Neural cell (in vitro differentiated cells): Measurements from ENCODE around the gene C16orf86. TPM values are rescaled to one million over a fixed set of nuclear protein-coding genes. Genes with fewer than 3 reads are reported as not detected.

Experiments
- H2AFZ ChIP-seq: fragments of 200-600, 300-800 bp; sonication (generic), shearing (Covaris generic); 2 replicates; pipeline ENCODE4 v1.6.0; 2014; ENCODE audit warnings: low read depth, mild to moderate bottlenecking, antibody characterized with exemption, low read length, moderate library complexity
- H3F3A ChIP-seq: fragments of 200-600 bp; shearing (Covaris generic); 2 replicates; pipeline ENCODE4 v1.6.1; 2016; ENCODE audit warnings: mild to moderate bottlenecking, moderate library complexity, mixed read lengths, antibody characterized with exemption, low read length; ENCODE audit not compliant: insufficient read depth, poor library complexity, severe bottlenecking
- H3K27ac ChIP-seq: fragments of 200-600, 300-800 bp; sonication (generic), shearing (Covaris generic); 2 replicates; pipeline ENCODE4 v1.5.1; 2014; ENCODE audit warnings: mild to moderate bottlenecking, low read length, moderate library complexity
- H3K27me3 ChIP-seq: fragments of 300-800, 200-600 bp; sonication (generic), shearing (Covaris generic); 2 replicates; pipeline ENCODE4 v1.6.0; 2014; ENCODE audit warnings: mild to moderate bottlenecking, low read depth, low read length, moderate library complexity; ENCODE audit not compliant: insufficient read depth
- H3K36me3 ChIP-seq: fragments of 300-800, 200-600 bp; sonication (generic), shearing (Covaris generic); 2 replicates; pipeline ENCODE4 v1.5.1; 2014; ENCODE audit warnings: mild to moderate bottlenecking, antibody characterized with exemption, low read length, moderate library complexity; ENCODE audit not compliant: insufficient read depth
- H3K4me2 ChIP-seq: fragments of 300-800, 200-600 bp; sonication (generic), shearing (Covaris generic); 2 replicates; pipeline ENCODE4 v1.6.0; 2014; ENCODE audit warnings: mild to moderate bottlenecking, low read length
- H3K4me3 ChIP-seq: fragments of 300-800, 200-600 bp; sonication (generic), shearing (Covaris generic); 2 replicates; pipeline ENCODE4 v1.5.1; 2014; ENCODE audit warnings: mild to moderate bottlenecking, low read length, moderate library complexity
- H3K79me2 ChIP-seq: fragments of 200-600 bp; shearing (Covaris generic); replicated peaks from 2 replicates; pipeline ENCODE4 v1.6.0; 2014; ENCODE audit warnings: mild to moderate bottlenecking, low read length, moderate library complexity; ENCODE audit not compliant: insufficient read depth
- H3K9ac ChIP-seq: fragments of 300-800, 200-600 bp; sonication (generic), shearing (Covaris generic); 2 replicates; pipeline ENCODE4 v1.6.1; 2016; ENCODE audit warnings: mild to moderate bottlenecking, low read length, mixed read lengths
- H3K9me2 ChIP-seq: fragments of 200-600 bp; shearing (Covaris generic); 2 replicates; pipeline ENCODE4 v1.6.1; 2016; ENCODE audit warnings: mild to moderate bottlenecking, low read length, mixed read lengths; ENCODE audit not compliant: insufficient read depth
- H3K9me3 ChIP-seq: fragments of 200-600, 300-800 bp; sonication (generic), shearing (Covaris generic); 2 replicates; pipeline ENCODE4 v1.6.1; 2016; ENCODE audit warnings: mild to moderate bottlenecking, mixed run types, low read length, moderate library complexity, mixed read lengths
- H4K20me1 ChIP-seq: fragments of 200-600 bp; shearing (Covaris generic); 2 replicates; pipeline ENCODE4 v1.6.1; 2016; ENCODE audit warnings: mild to moderate bottlenecking, mixed run types; ENCODE audit not compliant: insufficient read depth
- EP300 ChIP-seq: fragments of 450-650 bp; conservative IDR thresholded peaks from 2 replicates; pipeline ENCODE4 v1.6.1; 2014; ENCODE audit warnings: antibody characterized with exemption, mild to moderate bottlenecking, moderate library complexity; ENCODE audit not compliant: poor library complexity, severe bottlenecking
- EZH2 ChIP-seq: fragments of 200-600, 300-800 bp; shearing (Covaris generic), sonication (generic); IDR thresholded peaks from 2 replicates; pipeline ENCODE4 v1.6.1; 2014; ENCODE audit warnings: antibody characterized with exemption, low read length, borderline replicate concordance, mild to moderate bottlenecking; ENCODE audit not compliant: insufficient read depth, poor library complexity, severe bottlenecking
- MXI1 ChIP-seq: fragments of 450-650 bp; conservative IDR thresholded peaks from 2 replicates; pipeline ENCODE4 v1.6.1; 2014; ENCODE audit warnings: antibody characterized with exemption, mild to moderate bottlenecking; ENCODE audit not compliant: poor library complexity, severe bottlenecking
- POLR2AphosphoS5 ChIP-seq: IDR thresholded peaks from 2 replicates; pipeline ENCODE4 v1.6.1; 2012
- RAD21 ChIP-seq: fragments of 450-650 bp; conservative IDR thresholded peaks from 2 replicates; pipeline ENCODE4 v1.6.1; 2014; ENCODE audit warnings: antibody characterized with exemption, mild to moderate bottlenecking, moderate library complexity
- SMC3 ChIP-seq: fragments of 450-650 bp; conservative IDR thresholded peaks from 2 replicates; pipeline ENCODE4 v1.6.1; 2014; ENCODE audit warnings: antibody characterized with exemption, mild to moderate bottlenecking, moderate library complexity; ENCODE audit not compliant: poor library complexity
- TAF1 ChIP-seq: IDR thresholded peaks from 2 replicates; pipeline ENCODE4 v1.6.1; 2012; ENCODE audit warnings: low read depth
- polyA plus RNA-seq: library from polyadenylated mRNA; depleted of rRNA; stranded (reverse); fragments of >200 nt; gene quantifications from 2 replicates; pipeline ENCODE4 v1.2.3, GENCODE V29; 2014
- TF ChIP-seq, protein P1 (sequence below): IDR thresholded peaks from 2 replicates; pipeline ENCODE4 v1.6.1; 2012; ENCODE audit warnings: borderline replicate concordance
- TF ChIP-seq, protein P2 (sequence below): fragments of 450-650 bp; IDR thresholded peaks from 2 replicates; pipeline ENCODE4 v1.5.1; 2014; ENCODE audit warnings: antibody characterized with exemption, mild to moderate bottlenecking, moderate library complexity; ENCODE audit not compliant: poor library complexity, severe bottlenecking

C16orf86 gene
- polyA plus RNA-seq, 1 donor from 2014 or later = 2.4 TPM

DNA sequence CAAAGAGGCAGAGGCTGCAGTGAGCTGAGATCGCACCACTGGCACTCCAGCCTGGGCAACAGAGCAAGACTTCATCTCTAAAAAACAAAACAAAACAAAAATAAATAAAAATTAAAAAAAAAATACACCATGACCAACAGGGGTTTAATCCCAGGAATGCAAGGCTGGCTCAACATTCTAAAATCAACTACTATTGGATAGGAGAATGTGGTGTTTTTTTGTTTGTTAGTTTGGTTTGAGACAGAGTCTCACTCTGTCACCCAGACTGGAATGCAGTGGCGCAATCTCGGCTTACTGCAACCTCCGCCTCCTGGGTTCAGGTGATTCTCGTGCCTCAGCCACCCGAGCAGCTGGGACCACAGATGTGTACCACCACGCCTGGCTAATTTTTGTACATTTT lies 32.7 kb downstream of the C16orf86 start:
- Histone ChIP-seq H3K9me2 (no peaks in the 10 kb centered on the region), H2AFZ (no peak overlapping the region), H3K4me3 (no peak overlapping the region), H3K9me3 (no peaks in the 10 kb centered on the region), H3K9ac (no peak overlapping the region), H3K27me3 (no peaks in the 10 kb centered on the region), H3K79me2 (peaks cover 12% of the 10 kb centered on the region), H3F3A (no peaks in the 10 kb centered on the region), H3K27ac (no peak overlapping the region), H3K36me3 (no peaks in the 10 kb centered on the region), H3K4me2 (no peak overlapping the region), H4K20me1 (peaks cover 8% of the 10 kb centered on the region)
- TF ChIP-seq EZH2 = no peak
- no peak for TF ChIP-seq SMC3
- no peak for TF ChIP-seq MXI1
- TF ChIP-seq RAD21 = no peak

- peaks cover 28% of the 10 kb centered on the region for H3K79me2 ChIP-seq
- H3K9me3 ChIP-seq = no peaks in the 10 kb centered on the region
- H3F3A ChIP-seq = no peaks in the 10 kb centered on the region
- H3K9me2 ChIP-seq = no peaks in the 10 kb centered on the region
- H3K36me3 ChIP-seq = no peaks in the 10 kb centered on the region
- H3K27me3 ChIP-seq = no peaks in the 10 kb centered on the region
- peak; percentile 74 for TF ChIP-seq EP300
- TF ChIP-seq, protein P1, sequence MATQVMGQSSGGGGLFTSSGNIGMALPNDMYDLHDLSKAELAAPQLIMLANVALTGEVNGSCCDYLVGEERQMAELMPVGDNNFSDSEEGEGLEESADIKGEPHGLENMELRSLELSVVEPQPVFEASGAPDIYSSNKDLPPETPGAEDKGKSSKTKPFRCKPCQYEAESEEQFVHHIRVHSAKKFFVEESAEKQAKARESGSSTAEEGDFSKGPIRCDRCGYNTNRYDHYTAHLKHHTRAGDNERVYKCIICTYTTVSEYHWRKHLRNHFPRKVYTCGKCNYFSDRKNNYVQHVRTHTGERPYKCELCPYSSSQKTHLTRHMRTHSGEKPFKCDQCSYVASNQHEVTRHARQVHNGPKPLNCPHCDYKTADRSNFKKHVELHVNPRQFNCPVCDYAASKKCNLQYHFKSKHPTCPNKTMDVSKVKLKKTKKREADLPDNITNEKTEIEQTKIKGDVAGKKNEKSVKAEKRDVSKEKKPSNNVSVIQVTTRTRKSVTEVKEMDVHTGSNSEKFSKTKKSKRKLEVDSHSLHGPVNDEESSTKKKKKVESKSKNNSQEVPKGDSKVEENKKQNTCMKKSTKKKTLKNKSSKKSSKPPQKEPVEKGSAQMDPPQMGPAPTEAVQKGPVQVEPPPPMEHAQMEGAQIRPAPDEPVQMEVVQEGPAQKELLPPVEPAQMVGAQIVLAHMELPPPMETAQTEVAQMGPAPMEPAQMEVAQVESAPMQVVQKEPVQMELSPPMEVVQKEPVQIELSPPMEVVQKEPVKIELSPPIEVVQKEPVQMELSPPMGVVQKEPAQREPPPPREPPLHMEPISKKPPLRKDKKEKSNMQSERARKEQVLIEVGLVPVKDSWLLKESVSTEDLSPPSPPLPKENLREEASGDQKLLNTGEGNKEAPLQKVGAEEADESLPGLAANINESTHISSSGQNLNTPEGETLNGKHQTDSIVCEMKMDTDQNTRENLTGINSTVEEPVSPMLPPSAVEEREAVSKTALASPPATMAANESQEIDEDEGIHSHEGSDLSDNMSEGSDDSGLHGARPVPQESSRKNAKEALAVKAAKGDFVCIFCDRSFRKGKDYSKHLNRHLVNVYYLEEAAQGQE = no peak
- peak; percentile 91 for TF ChIP-seq POLR2AphosphoS5
- H2AFZ ChIP-seq = no peak overlapping the region
- H3K9ac ChIP-seq = no peak overlapping the region
- H4K20me1 ChIP-seq = peaks cover 12% of the 10 kb centered on the region
- H3K27ac ChIP-seq = no peak overlapping the region
- H3K4me3 ChIP-seq = no peak overlapping the region
- H3K4me2 ChIP-seq = no peak overlapping the region
Observed at GRCh38 chr16:67701420-67701819, 34.8 kb downstream of the C16orf86 start.

- Histone ChIP-seq H3K27ac (no peak overlapping the region), H3K4me3 (no peak overlapping the region), H4K20me1 (peaks cover 12% of the 10 kb centered on the region), H3K9ac (no peak overlapping the region), H2AFZ (no peak overlapping the region), H3F3A (no peaks in the 10 kb centered on the region), H3K9me3 (no peaks in the 10 kb centered on the region), H3K27me3 (no peaks in the 10 kb centered on the region), H3K79me2 (peaks cover 28% of the 10 kb centered on the region), H3K4me2 (no peak overlapping the region), H3K9me2 (no peaks in the 10 kb centered on the region), H3K36me3 (no peaks in the 10 kb centered on the region)
- no peak for TF ChIP-seq MXI1
- TF ChIP-seq SMC3 = no peak
- TF ChIP-seq, protein P2, sequence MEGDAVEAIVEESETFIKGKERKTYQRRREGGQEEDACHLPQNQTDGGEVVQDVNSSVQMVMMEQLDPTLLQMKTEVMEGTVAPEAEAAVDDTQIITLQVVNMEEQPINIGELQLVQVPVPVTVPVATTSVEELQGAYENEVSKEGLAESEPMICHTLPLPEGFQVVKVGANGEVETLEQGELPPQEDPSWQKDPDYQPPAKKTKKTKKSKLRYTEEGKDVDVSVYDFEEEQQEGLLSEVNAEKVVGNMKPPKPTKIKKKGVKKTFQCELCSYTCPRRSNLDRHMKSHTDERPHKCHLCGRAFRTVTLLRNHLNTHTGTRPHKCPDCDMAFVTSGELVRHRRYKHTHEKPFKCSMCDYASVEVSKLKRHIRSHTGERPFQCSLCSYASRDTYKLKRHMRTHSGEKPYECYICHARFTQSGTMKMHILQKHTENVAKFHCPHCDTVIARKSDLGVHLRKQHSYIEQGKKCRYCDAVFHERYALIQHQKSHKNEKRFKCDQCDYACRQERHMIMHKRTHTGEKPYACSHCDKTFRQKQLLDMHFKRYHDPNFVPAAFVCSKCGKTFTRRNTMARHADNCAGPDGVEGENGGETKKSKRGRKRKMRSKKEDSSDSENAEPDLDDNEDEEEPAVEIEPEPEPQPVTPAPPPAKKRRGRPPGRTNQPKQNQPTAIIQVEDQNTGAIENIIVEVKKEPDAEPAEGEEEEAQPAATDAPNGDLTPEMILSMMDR = no peak
- TF ChIP-seq, protein P1 = no peak
- TF ChIP-seq EP300 = no peak
- TF ChIP-seq EZH2 = no peak
- TF ChIP-seq TAF1 = no peak
- no peak for TF ChIP-seq RAD21
- TF ChIP-seq POLR2AphosphoS5 = no peak
Observed at GRCh38 chr16:67702130-67702529, 35.5 kb downstream of the C16orf86 start.
